ENCODE measurements around the gene BEND6. TPM values are rescaled to one million over a fixed set of nuclear protein-coding genes. Genes with fewer than 3 reads are reported as not detected.

The BEND6 gene
- total RNA-seq, 1 experiment from 2014 or later = 1.4 TPM

GRCh38 chr6:57048577-57048976, 93.7 kb downstream of the BEND6 start:
- Histone ChIP-seq H2BK20ac (ENCODE audit: low read depth, low read length, poor library complexity, severe bottlenecking) (no peak overlapping the region), H3K4ac (ENCODE audit: low read depth, low read length) (no peak overlapping the region), H3K27me3 (ENCODE audit: insufficient read depth, low read length) (no peaks in the 10 kb centered on the region), H4K91ac (ENCODE audit: insufficient read length, low read depth, low read length) (no peak overlapping the region), H2BK120ac (ENCODE audit: low read depth, low read length, poor library complexity, severe bottlenecking) (no peak overlapping the region), H2BK5ac (ENCODE audit: insufficient read length, low read length) (no peak overlapping the region), H3K23ac (ENCODE audit: insufficient read length, low read depth, low read length) (no peak overlapping the region), H3K79me2 (ENCODE audit: insufficient read depth, low read length) (peaks cover 5% of the 10 kb centered on the region; the same call in 1 of the 2 replicates), H3K27ac (ENCODE audit: insufficient read length, low read depth, low read length) (no peak overlapping the region), H2BK15ac (ENCODE audit: low read depth, low read length) (no peak overlapping the region), H4K5ac (ENCODE audit: insufficient read length, low read depth, low read length) (no peak overlapping the region), H3K23me2 (ENCODE audit: insufficient read length, low read depth, low read length, poor library complexity, severe bottlenecking) (no peaks in the 10 kb centered on the region), H3K9me3 (ENCODE audit: control insufficient read depth, low read depth, low read length) (no peaks in the 10 kb centered on the region), H2AK5ac (ENCODE audit: insufficient read length, low read length) (no peak overlapping the region), H3T11ph (ENCODE audit: low read length) (no peak overlapping the region), H2AFZ (ENCODE audit: low read length) (no peak overlapping the region), H4K20me1 (ENCODE audit: control insufficient read depth, insufficient read depth, insufficient read length) (no peaks in the 10 kb centered on the region), H2BK12ac (ENCODE audit: insufficient read length, low read depth, low read length) (no peak overlapping the region), H3K9ac (ENCODE audit: extremely low read depth, insufficient read length, low read length) (no peak overlapping the region), H3K14ac (ENCODE audit: insufficient read depth, low read length) (no peak overlapping the region), H3K56ac (ENCODE audit: insufficient read length, low read depth, low read length) (no peak overlapping the region), H3K4me2 (ENCODE audit: insufficient read depth, insufficient read length, low read length) (no peak overlapping the region), H3K18ac (ENCODE audit: insufficient read length, low read depth, low read length) (no peak overlapping the region), H4K8ac (replicated peaks; ENCODE audit: insufficient read length, low read depth, low read length) (no peak overlapping the region), H3K4me1 (ENCODE audit: insufficient read depth, low read length) (no peaks in the 10 kb centered on the region), H3K79me1 (ENCODE audit: insufficient read depth, low read depth, low read length, poor library complexity, severe bottlenecking) (no peaks in the 10 kb centered on the region)
- Mint-ChIP-seq H3K9me3 (peaks cover 0 to 3% of the 10 kb centered on the region in 2 experiments; a peak in 1 of 5 replicates), H3K4me3 (peak overlapping the region; percentile 49 to 63; a peak in 4 of 5 replicates), H3K4me1 (peaks cover 16 to 18% of the 10 kb centered on the region in 2 experiments), H3K27me3 (ENCODE audit: low read depth) (peaks cover 13% of the 10 kb centered on the region), H3K36me3 (ENCODE audit: insufficient read depth in 1 of 3, low read depth in 3 of 3) (peaks cover 13 to 48% (median 47%) of the 10 kb centered on the region in 3 experiments), H3K27ac (no peak overlapping the region)
- TF ChIP-seq, protein P1, sequence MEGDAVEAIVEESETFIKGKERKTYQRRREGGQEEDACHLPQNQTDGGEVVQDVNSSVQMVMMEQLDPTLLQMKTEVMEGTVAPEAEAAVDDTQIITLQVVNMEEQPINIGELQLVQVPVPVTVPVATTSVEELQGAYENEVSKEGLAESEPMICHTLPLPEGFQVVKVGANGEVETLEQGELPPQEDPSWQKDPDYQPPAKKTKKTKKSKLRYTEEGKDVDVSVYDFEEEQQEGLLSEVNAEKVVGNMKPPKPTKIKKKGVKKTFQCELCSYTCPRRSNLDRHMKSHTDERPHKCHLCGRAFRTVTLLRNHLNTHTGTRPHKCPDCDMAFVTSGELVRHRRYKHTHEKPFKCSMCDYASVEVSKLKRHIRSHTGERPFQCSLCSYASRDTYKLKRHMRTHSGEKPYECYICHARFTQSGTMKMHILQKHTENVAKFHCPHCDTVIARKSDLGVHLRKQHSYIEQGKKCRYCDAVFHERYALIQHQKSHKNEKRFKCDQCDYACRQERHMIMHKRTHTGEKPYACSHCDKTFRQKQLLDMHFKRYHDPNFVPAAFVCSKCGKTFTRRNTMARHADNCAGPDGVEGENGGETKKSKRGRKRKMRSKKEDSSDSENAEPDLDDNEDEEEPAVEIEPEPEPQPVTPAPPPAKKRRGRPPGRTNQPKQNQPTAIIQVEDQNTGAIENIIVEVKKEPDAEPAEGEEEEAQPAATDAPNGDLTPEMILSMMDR (conservative IDR thresholded peaks at IDR 0.05) = no peak
- DNase-seq = no peak
- no CpG with 5 or more reads among the region's 5 CpGs for WGBS (ENCODE audit: extremely low coverage, insufficient read length, low lambda C conversion rate)
